ENCODE measurements around the gene EXOSC5.

DNA sequence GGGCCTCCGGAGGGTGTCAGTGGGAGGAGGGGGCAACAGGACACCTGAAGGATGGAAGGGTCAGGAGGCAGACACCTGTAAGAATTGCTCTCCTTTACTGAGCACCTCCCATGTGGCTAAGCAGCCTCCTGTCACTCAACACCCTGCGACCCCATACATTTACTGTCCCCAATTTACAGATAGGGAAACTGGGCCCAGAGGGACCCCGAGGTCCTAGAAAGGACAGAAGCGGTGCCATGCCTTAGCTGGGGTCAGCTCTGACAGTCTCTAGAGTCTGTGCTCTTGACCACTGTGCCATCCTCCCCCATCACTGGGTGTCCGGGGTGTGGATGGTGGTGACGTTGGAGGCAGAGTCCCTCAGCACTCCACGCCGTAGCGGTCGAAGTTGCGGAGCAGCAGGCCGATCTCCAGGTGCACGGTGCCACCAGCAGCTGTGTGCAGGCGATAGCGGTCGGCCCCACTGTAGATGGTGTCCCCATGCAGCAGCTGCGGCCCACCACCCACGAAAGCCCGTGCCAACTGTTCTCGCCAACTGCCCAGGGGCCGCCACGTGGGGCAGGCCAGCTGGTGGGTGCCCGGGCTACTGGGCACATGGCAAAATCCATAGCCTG lies 42.7 kb downstream of the EXOSC5 start:
- TF ChIP-seq, protein P1, sequence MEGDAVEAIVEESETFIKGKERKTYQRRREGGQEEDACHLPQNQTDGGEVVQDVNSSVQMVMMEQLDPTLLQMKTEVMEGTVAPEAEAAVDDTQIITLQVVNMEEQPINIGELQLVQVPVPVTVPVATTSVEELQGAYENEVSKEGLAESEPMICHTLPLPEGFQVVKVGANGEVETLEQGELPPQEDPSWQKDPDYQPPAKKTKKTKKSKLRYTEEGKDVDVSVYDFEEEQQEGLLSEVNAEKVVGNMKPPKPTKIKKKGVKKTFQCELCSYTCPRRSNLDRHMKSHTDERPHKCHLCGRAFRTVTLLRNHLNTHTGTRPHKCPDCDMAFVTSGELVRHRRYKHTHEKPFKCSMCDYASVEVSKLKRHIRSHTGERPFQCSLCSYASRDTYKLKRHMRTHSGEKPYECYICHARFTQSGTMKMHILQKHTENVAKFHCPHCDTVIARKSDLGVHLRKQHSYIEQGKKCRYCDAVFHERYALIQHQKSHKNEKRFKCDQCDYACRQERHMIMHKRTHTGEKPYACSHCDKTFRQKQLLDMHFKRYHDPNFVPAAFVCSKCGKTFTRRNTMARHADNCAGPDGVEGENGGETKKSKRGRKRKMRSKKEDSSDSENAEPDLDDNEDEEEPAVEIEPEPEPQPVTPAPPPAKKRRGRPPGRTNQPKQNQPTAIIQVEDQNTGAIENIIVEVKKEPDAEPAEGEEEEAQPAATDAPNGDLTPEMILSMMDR (IDR thresholded peaks at IDR 0.05; ENCODE audit: borderline replicate concordance, extremely low read depth, low read length, poor library complexity, severe bottlenecking): no peak
- TF ChIP-seq EZH2 (IDR thresholded peaks at IDR 0.05; ENCODE audit: borderline replicate concordance, low read depth, low read length, severe bottlenecking): no peak
